ENCODE data around the gene CALML3.
"Not testable (repeated sequence)": the region's sequence is repeated elsewhere in the genome, so short reads cannot be mapped to it uniquely, and the experiment has no call there.

CALML3 gene

GRCh38 chr10:5524641-5525560 is at the start of gene CALML3:
TSS of gene CALML3 (plus strand) at chr10:5524961. CDS start at chr10:5525086, 125 bp downstream.
- DNase-seq (ENCODE audit: low spot score): no peak

GRCh38 chr10:5475088-5475487 is 49.7 kb upstream of the CALML3 start:
- DNase-seq (ENCODE audit: low spot score): not testable (repeated sequence)

- not testable (repeated sequence) for DNase-seq (ENCODE audit: low spot score)
These were observed 48.6 kb upstream of the CALML3 start for GRCh38 chr10:5475974-5476807.

GRCh38 chr10:5476918-5477525 is 47.7 kb upstream of the CALML3 start:
- no peak for DNase-seq (ENCODE audit: low spot score)

- DNase-seq (ENCODE audit: low spot score): no peak
These were observed 46.6 kb upstream of the CALML3 start for GRCh38 chr10:5477948-5478693.

- no peak for DNase-seq (ENCODE audit: low spot score)
These were observed 46.0 kb upstream of the CALML3 start for GRCh38 chr10:5478694-5479305.

GRCh38 chr10:5479481-5480161 is 45.1 kb upstream of the CALML3 start:
- DNase-seq (ENCODE audit: low spot score): no peak

- no peak for DNase-seq (ENCODE audit: low spot score)
These were observed 44.4 kb upstream of the CALML3 start for GRCh38 chr10:5480162-5480941.

- no peak for DNase-seq (ENCODE audit: low spot score)
These were observed 43.6 kb upstream of the CALML3 start for GRCh38 chr10:5481121-5481520.

- no peak for DNase-seq (ENCODE audit: low spot score)
These were observed 42.7 kb upstream of the CALML3 start for GRCh38 chr10:5482016-5482415.

- DNase-seq (ENCODE audit: low spot score): no peak
These were observed 40.6 kb upstream of the CALML3 start for GRCh38 chr10:5484205-5484604.

- DNase-seq (ENCODE audit: low spot score): no peak
These were observed 39.5 kb upstream of the CALML3 start for GRCh38 chr10:5485290-5485689.

- DNase-seq (ENCODE audit: low spot score): no peak
These were observed 38.6 kb upstream of the CALML3 start for GRCh38 chr10:5485948-5486852.

GRCh38 chr10:5486853-5487235 is 37.9 kb upstream of the CALML3 start:
- DNase-seq (ENCODE audit: low spot score): no peak

GRCh38 chr10:5488272-5489161 is 36.2 kb upstream of the CALML3 start:
- DNase-seq (ENCODE audit: low spot score): no peak

GRCh38 chr10:5490032-5490431 is 34.7 kb upstream of the CALML3 start:
- DNase-seq (ENCODE audit: low spot score): no peak

- no peak for DNase-seq (ENCODE audit: low spot score)
These were observed 33.9 kb upstream of the CALML3 start for GRCh38 chr10:5490698-5491464.
